Left renal cortex interstitium (tissue), 4 donors: Measurements from ENCODE around the gene ENO3. TPM values are rescaled to one million over a fixed set of nuclear protein-coding genes. Genes with fewer than 3 reads are reported as not detected.

Source experiments
- DNase-seq, 4 donors: peaks; one replicate each; pipeline ENCODE4 v3.0.0-alpha.2; 2013; ENCODE audit warnings: low read depth in 4 of 4, low spot score in 2 of 4, missing footprints in 1 of 4
- polyA plus RNA-seq, 4 donors: library from polyadenylated mRNA; unstranded; fragments of 120-200 nt; gene quantifications; one replicate each; pipeline ENCODE4 v1.2.1, GENCODE V29; 2013; ENCODE audit not compliant: insufficient read length in 4 of 4

Gene ENO3
- polyA plus RNA-seq, 4 donors: 17.7 to 35.0 (median 26.8) TPM

GRCh38 chr17:4935650-4936049 lies 15.3 kb upstream of the ENO3 start:
- DNase-seq: no peak

DNA sequence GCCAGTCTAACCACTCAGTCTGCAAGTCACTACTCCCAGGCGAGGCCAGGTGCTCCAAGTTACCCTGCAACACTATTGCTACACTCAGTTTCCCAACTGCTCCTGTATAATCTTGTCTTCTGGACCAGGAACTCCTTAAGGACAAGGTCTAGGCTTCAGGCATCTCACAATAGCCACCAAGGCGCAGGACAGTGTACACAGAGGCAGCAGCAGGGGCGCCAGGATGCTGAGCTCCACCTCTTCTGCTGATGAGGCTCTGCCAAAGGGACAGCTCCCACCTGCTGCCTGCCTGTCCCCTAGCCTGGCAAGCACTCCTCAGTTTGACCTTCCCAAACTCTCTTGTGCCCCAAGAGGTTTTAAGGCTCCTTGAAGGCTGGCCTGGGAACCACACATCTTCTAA lies 14.5 kb upstream of the ENO3 start:
- DNase-seq: no peak

DNA sequence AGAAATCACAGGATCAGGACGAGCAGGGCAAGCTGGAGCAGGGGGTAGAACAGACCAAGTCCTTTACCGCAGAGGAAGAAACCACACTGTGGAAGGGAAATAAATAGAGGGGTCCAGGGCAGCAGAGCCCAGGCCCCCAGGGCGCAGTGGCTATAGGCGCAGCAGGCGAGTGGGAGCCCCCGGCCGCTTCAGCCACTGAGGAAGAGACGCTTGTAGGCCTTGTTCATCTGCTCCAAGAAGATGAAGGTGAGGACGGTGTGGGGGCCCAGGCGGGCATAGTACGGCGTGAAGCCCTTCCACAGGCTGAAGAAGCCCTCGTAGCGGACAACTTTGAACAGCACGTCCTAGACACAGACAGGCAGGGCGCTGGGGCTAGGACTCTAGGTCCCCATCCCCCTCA lies 13.4 kb upstream of the ENO3 start:
- DNase-seq: no peak

DNA sequence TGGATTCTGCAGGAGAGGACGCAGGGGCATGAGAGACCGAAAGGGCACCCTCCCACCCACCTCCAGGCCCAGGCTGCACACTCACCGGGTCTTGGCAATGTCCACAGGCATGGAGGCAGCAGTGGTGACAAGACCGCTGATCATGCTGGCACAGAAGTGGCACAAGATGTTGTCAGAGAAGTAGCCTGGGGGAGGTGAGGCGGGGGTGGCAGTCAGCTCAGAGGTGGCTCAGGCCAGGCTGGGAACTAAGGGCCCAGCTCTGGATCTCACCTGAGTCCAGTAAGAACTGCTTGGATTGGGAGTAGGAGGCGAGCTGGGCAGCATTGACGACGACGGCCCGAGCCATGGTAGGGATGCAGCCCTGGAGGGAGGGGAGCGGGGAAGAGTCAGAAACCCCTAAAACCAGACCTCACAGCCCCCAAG lies 12.8 kb upstream of the ENO3 start:
- DNase-seq: no peak

- DNase-seq: no peak
Measured at GRCh38 chr17:4938688-4939545, 12.0 kb upstream of the ENO3 start.

GRCh38 chr17:4939546-4939795 lies 11.4 kb upstream of the ENO3 start:
- no peak for DNase-seq

- peak; percentile 98 to 99 (median 99) for DNase-seq
Measured at GRCh38 chr17:4939796-4940554, 10.9 kb upstream of the ENO3 start, which contains the start of the genes RNF167 and SLC25A11. Gene RNF167, plus strand, starts transcription at chr17:4940268. Its CDS starts 642 bp downstream, at chr17:4940910. Gene SLC25A11, minus strand, starts transcription at chr17:4940046. Its CDS starts 136 bp downstream, at chr17:4939910.

- no peak for DNase-seq
Measured at GRCh38 chr17:4940555-4941318, 10.2 kb upstream of the ENO3 start.

- DNase-seq: no peak
Measured at GRCh38 chr17:4941319-4941610, 9.7 kb upstream of the ENO3 start.

GRCh38 chr17:4942760-4943508 lies 8.0 kb upstream of the ENO3 start:
- DNase-seq: no peak

GRCh38 chr17:4944163-4944553 lies 6.8 kb upstream of the ENO3 start:
- DNase-seq: no peak

- DNase-seq: no peak
Measured at GRCh38 chr17:4944554-4945175, 6.3 kb upstream of the ENO3 start.

- DNase-seq: no peak
Measured at GRCh38 chr17:4945176-4945943, 5.6 kb upstream of the ENO3 start.

DNA sequence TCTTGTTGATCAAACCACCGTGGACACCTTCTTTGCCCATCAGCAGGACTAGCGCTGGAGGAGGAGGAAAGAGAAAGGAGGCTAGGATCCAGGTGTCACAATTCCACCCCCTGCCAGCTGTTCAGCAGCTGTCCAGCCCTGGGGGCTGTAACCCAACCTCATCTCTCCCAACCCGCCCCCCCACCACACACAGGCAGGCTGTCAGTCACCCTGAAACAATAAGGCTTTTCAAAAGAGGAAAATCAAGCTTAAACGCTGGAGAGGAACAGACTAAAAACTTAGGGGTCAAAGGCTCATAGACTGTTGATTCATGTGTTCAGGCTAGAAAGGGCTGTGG lies 5.0 kb upstream of the ENO3 start:
- no peak for DNase-seq

DNA sequence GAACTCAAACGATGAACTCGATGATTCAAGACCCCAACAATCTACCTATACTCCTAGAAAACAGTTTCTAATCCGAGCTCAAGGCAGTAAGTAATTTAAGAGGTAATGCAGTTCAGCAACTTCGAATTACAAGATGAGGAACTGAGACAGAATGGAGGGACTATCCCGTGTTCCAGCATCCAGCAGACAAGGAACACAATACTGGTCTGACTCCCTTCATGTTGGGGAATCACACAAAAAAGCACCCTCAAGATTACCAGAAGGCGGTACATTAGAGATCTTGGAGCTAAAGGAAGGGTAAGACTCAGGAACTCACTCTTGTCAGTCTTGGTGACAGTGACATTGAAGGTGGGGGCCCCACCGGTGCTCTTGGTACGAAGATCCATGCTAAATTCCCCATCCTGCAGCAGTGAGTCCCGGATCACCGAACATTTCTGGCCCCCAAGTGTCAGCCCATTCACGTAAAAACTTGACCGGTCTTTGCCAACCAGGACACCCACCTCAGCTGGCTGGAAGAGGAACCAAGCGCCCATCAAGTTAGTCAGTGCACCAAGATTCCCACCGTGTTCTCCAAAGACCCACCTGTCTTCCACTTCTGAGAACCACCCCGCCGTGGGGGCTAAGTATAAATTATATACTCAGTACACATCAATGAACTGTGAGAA lies 4.5 kb upstream of the ENO3 start:
- DNase-seq: no peak

- DNase-seq: no peak
Measured at GRCh38 chr17:4947010-4947410, 3.9 kb upstream of the ENO3 start.

DNA sequence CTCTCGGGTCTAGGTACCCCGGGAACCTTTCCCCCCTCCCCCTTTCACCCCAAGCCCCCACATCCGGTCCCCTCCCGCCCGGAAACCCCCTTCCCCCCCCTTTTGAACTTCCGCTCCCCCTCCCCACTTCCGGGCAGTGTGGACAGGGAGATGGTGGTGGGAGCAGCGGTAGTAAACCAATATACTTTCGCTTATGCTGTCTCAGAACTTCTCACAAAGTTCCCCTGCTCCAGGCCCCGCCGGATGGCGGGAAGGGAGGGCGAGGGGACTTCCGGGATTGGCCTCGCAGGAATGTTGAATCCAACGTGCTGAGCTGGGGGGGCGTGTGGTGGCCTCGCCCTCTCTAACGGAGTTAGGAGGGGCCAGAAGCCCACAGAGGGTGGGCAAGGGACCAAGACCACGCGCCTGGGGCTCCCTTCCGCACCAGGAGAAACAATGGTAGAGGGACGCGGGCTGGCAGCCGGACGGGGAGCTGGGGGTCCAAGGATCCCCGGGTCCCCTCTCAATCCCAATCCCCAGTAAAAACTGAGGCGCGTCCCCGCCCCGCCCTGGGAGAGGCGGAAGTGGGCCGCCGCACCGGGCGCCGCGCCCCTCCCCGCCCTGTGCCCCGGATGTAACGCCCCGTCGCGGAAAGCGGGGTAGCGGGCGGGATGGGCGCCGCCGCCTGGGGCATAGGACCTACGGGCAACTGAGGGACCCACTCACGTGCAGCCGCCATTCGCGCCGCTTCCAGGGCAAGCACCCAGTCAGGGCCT lies 3.3 kb upstream of the ENO3 start:
- peak in 1 of 4 donors; percentile 53 for DNase-seq

- DNase-seq: peak in 3 of 4 donors; percentile 82 to 91 (median 83)
Measured at GRCh38 chr17:4948166-4948930, 2.6 kb upstream of the ENO3 start, which contains the start of gene PFN1. Gene PFN1, minus strand, starts transcription at chr17:4948530. Its CDS starts 136 bp downstream, at chr17:4948394.
